ENCODE measurements around the gene GRAMD4.

Gene GRAMD4

GRCh38 chr22:46619830-46620501 is at the start of gene GRAMD4:
TSS of gene GRAMD4 (plus strand) at chr22:46620386. CDS start at chr22:46626800, 6,414 bp downstream.
- Histone ChIP-seq H3K27ac (no peak within 1 kb of the TSS), H3K4me3 (ENCODE audit: low read depth, low read length) (no peak within 1 kb of the TSS), H3K27me3 (replicated peaks) (no peaks in the 10 kb centered on the region), H3K36me3 (replicated peaks) (no peaks in the 10 kb centered on the region)
- TF ChIP-seq CTCF (IDR thresholded peaks at IDR 0.05; ENCODE audit: low read depth, low read length, missing control alignments) = no peak
- in situ Hi-C loops (cut with HindIII; ENCODE audit: low pct_ligation_motif_present, low sequenced_read_pairs) = no loop called here
- no peak for DNase-seq

GRCh38 chr22:46571642-46572250 is 48.4 kb upstream of the GRAMD4 start:
- DNase-seq = no peak
- in situ Hi-C loops (cut with HindIII; ENCODE audit: low pct_ligation_motif_present, low sequenced_read_pairs) = no loop called here
- H3K4me3 ChIP-seq (ENCODE audit: low read depth, low read length) = no peak overlapping the region
- TF ChIP-seq CTCF (IDR thresholded peaks at IDR 0.05; ENCODE audit: low read depth, low read length, missing control alignments) = no peak
- H3K27ac ChIP-seq = no peak overlapping the region
- no peaks in the 10 kb centered on the region for H3K36me3 ChIP-seq (replicated peaks)
- H3K27me3 ChIP-seq (replicated peaks) = no peaks in the 10 kb centered on the region

GRCh38 chr22:46572911-46573780 is 47.0 kb upstream of the GRAMD4 start:
- Histone ChIP-seq H3K4me3 (ENCODE audit: low read depth, low read length) (no peak overlapping the region), H3K36me3 (replicated peaks) (no peaks in the 10 kb centered on the region), H3K27me3 (replicated peaks) (no peaks in the 10 kb centered on the region), H3K27ac (no peak overlapping the region)
- TF ChIP-seq CTCF (IDR thresholded peaks at IDR 0.05; ENCODE audit: low read depth, low read length, missing control alignments) = no peak
- no peak for DNase-seq
- in situ Hi-C loops (cut with HindIII; ENCODE audit: low pct_ligation_motif_present, low sequenced_read_pairs) = no loop called here

- no peaks in the 10 kb centered on the region for H3K27me3 ChIP-seq (replicated peaks)
- in situ Hi-C loops (cut with HindIII; ENCODE audit: low pct_ligation_motif_present, low sequenced_read_pairs) = no loop called here
- DNase-seq = no peak
- TF ChIP-seq CTCF (IDR thresholded peaks at IDR 0.05; ENCODE audit: low read depth, low read length, missing control alignments) = no peak
- no peaks in the 10 kb centered on the region for H3K36me3 ChIP-seq (replicated peaks)
- no peak overlapping the region for H3K27ac ChIP-seq
- H3K4me3 ChIP-seq (ENCODE audit: low read depth, low read length) = no peak overlapping the region
Observed at GRCh38 chr22:46573781-46574437, 46.3 kb upstream of the GRAMD4 start.

GRCh38 chr22:46574438-46574992 is 45.7 kb upstream of the GRAMD4 start:
- Histone ChIP-seq H3K27ac (no peak overlapping the region), H3K4me3 (ENCODE audit: low read depth, low read length) (no peak overlapping the region), H3K36me3 (replicated peaks) (no peaks in the 10 kb centered on the region), H3K27me3 (replicated peaks) (no peaks in the 10 kb centered on the region)
- DNase-seq = no peak
- no peak for TF ChIP-seq CTCF (IDR thresholded peaks at IDR 0.05; ENCODE audit: low read depth, low read length, missing control alignments)
- in situ Hi-C loops (cut with HindIII; ENCODE audit: low pct_ligation_motif_present, low sequenced_read_pairs) = no loop called here

Measured in brain microvascular endothelial cell (primary cell).